SK-N-SH treated with all-trans-retinoic acid at 6 μM for 48 hours (cell line): ENCODE data around the gene PTRHD1.

ENCODE experiments used
- ESRRG ChIP-seq: fragments of 250-450 bp; sonication (Bioruptor Pico); IDR thresholded peaks from 2 replicates; pipeline ENCODE4 v1.6.1; 2021; ENCODE audit warnings: mild to moderate bottlenecking
- PPARA ChIP-seq: fragments of 250-450 bp; sonication (Bioruptor Pico); IDR thresholded peaks from 2 replicates; pipeline ENCODE4 v1.5.0; 2020; ENCODE audit warnings: mild to moderate bottlenecking, borderline replicate concordance
- RARB ChIP-seq: fragments of 250-450 bp; sonication (Bioruptor Pico); IDR thresholded peaks from 2 replicates; pipeline ENCODE4 v1.8.0; 2021; ENCODE audit warnings: mild to moderate bottlenecking, moderate library complexity
- TCF4 ChIP-seq: fragments of 250-450 bp; sonication (Bioruptor Pico); IDR thresholded peaks from 2 replicates; pipeline ENCODE4 v1.8.0; 2021; ENCODE audit warnings: mild to moderate bottlenecking, moderate library complexity, borderline replicate concordance
- ZFP3 ChIP-seq: fragments of 250-450 bp; sonication (Bioruptor Pico); IDR thresholded peaks from 2 replicates; pipeline ENCODE4 v1.5.0; 2020; ENCODE audit warnings: mild to moderate bottlenecking, moderate library complexity
- ZFP30 ChIP-seq: fragments of 450-650 bp; formaldehyde crosslinking; IDR thresholded peaks from 2 replicates; pipeline ENCODE4 v1.5.0; 2022; ENCODE audit warnings: mild to moderate bottlenecking, moderate library complexity
- TF ChIP-seq, protein P1 (sequence below): fragments of 250-450 bp; sonication (Bioruptor Pico); IDR thresholded peaks from 2 replicates; pipeline ENCODE4 v1.8.0; 2021; ENCODE audit warnings: low read depth, mild to moderate bottlenecking, moderate library complexity, borderline replicate concordance

DNA sequence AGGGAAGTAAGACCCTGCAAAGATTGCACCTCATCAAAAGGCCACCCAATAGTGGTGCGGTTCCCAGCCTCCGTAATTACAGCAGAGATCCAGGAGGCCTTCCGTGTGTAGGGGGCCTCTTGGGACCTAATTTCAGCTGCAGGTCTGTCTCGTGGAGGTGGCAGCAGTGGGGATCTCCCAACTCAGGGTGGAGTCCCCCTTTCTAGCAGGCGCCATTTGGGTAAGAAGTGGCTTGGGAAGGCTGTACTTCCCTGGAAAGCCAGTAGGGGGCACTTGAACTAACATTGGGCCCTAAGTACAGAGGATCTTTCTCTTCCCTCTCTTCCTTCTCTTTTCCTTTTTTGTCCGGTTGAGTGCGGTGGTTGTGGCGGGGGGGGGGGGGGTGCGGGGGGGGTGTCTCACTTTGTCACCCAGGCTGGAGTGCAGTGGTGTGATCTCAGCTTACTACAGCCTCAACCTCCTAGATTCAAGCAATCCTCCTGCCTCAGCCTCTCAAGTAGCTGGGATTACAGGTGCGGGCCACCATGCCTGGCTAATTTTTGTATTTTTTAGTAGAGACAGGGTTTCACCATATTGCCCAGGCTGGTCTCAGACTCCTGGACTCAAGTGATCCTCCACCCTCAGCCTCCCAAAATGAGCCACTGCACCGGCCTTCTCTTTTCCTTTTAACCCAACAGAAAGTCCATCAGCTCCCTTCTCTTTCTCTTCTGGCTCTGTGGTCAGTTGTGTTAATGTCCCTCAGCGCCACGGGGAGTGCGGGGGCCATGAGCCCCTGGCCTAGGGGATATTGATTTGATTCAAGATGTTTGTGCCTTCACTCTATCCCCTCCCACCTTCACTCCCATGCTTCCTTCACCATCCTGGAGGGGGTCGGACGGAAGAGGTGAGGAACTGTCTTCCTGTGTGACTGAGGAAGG is 32.0 kb upstream of the PTRHD1 start:
- no peak for TF ChIP-seq TCF4
- no peak for TF ChIP-seq PPARA (CRISPR knock-in tag)
- no peak for TF ChIP-seq ZFP3 (CRISPR knock-in tag)
- no peak for TF ChIP-seq ZFP30 (CRISPR knock-in tag)
- TF ChIP-seq ESRRG (CRISPR knock-in tag), result no peak
- TF ChIP-seq RARB, result no peak
- TF ChIP-seq, protein P1, sequence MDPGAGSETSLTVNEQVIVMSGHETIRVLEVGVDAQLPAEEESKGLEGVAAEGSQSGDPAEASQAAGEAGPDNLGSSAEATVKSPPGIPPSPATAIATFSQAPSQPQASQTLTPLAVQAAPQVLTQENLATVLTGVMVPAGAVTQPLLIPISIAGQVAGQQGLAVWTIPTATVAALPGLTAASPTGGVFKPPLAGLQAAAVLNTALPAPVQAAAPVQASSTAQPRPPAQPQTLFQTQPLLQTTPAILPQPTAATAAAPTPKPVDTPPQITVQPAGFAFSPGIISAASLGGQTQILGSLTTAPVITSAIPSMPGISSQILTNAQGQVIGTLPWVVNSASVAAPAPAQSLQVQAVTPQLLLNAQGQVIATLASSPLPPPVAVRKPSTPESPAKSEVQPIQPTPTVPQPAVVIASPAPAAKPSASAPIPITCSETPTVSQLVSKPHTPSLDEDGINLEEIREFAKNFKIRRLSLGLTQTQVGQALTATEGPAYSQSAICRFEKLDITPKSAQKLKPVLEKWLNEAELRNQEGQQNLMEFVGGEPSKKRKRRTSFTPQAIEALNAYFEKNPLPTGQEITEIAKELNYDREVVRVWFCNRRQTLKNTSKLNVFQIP (CRISPR knock-in tag), result no peak
